GM12865 (cell line): ENCODE measurements around the gene C6orf47.

Experiments
- DNase-seq: peaks from one replicate; pipeline ENCODE4 v3.0.0; 2010; ENCODE audit warnings: low read depth
- H3K4me3 ChIP-seq: 2 replicates; pipeline ENCODE4 v1.5.1; 2011; ENCODE audit warnings: mild to moderate bottlenecking, low read depth, low read length, control low read depth
- CTCF ChIP-seq: IDR thresholded peaks from 2 replicates; pipeline ENCODE4 v1.5.1; 2011; ENCODE audit warnings: low read length, control low read depth, low read depth, inconsistent platforms; ENCODE audit not compliant: insufficient read depth; ENCODE audit errors: missing control alignments

Gene C6orf47

GRCh38 chr6:31639043-31639442, 21.5 kb downstream of the C6orf47 start:
- TF ChIP-seq CTCF: no peak
- DNase-seq: no peak
- H3K4me3 ChIP-seq: no peak overlapping the region

GRCh38 chr6:31636698-31637596, 23.6 kb downstream of the C6orf47 start:
- H3K4me3 ChIP-seq: no peak overlapping the region
- TF ChIP-seq CTCF: no peak
- no peak for DNase-seq

- TF ChIP-seq CTCF: no peak
Observed at GRCh38 chr6:31634969-31635575, 25.5 kb downstream of the C6orf47 start.

GRCh38 chr6:31634131-31634530, 26.4 kb downstream of the C6orf47 start:
- no peak for TF ChIP-seq CTCF
- no peak overlapping the region for H3K4me3 ChIP-seq
- no peak for DNase-seq

More at GRCh38 chr6:31634969-31635575, 25.5 kb downstream of the C6orf47 start:
- H3K4me3 ChIP-seq: no peak overlapping the region
- no peak for DNase-seq

- H3K4me3 ChIP-seq: no peak overlapping the region
- TF ChIP-seq CTCF: no peak
- DNase-seq: no peak
Observed at GRCh38 chr6:31633447-31633846, 27.1 kb downstream of the C6orf47 start.

- no peak overlapping the region for H3K4me3 ChIP-seq
- no peak for TF ChIP-seq CTCF
- no peak for DNase-seq
Observed at GRCh38 chr6:31632279-31632946, 28.2 kb downstream of the C6orf47 start.
